Panc1 (cell line): ENCODE data around the gene MAIP1. TPM values are rescaled to one million over a fixed set of nuclear protein-coding genes. Genes with fewer than 3 reads are reported as not detected.

Experiments
- ATAC-seq: fragments of 200-7000 bp; cut with Tn5 transposase; 2 replicates; pipeline ENCODE4 v1.9.1; 2020; ENCODE audit warnings: mild to moderate bottlenecking, moderate library complexity
- Bru-seq: library from RNA; stranded (reverse); fragments of 400-500 nt; gene quantifications from one replicate; lab custom pipeline; 2021; lab: Mats Ljungman, UMichigan
- BruChase-seq, 2 experiments: library from RNA; stranded (reverse); fragments of 400-500 nt; gene quantifications; one replicate each; lab custom pipeline; 2021; lab: Mats Ljungman, UMichigan
- BruUV-seq: library from RNA; stranded (reverse); fragments of 400-500 nt; replicated peaks from 2 replicates; lab custom pipeline; 2021; lab: Mats Ljungman, UMichigan
- CTCF ChIA-PET: fragments of 300-600 bp; sonication (Branson Sonifier 250); formaldehyde crosslinking; loops from one replicate; lab custom pipeline; 2022; ENCODE audit warnings: antibody characterized with exemption; lab: Charles Lee
- POLR2A ChIA-PET: fragments of 300-600 bp; sonication (Branson Sonifier 250); formaldehyde crosslinking; loops from one replicate; lab custom pipeline; 2022; ENCODE audit warnings: antibody characterized with exemption; lab: Charles Lee
- DNase-seq: peaks from one replicate; pipeline ENCODE4 v3.0.0-alpha.2; 2010; ENCODE audit warnings: low read depth, low spot score
- H3K27ac ChIP-seq: 2 replicates; pipeline ENCODE4 v1.5.1; 2011; ENCODE audit warnings: mild to moderate bottlenecking, low read length, inconsistent platforms
- H3K27me3 ChIP-seq: fragments of 200-500 bp; sonication (Bioruptor generic); 2 replicates; pipeline ENCODE4 v1.6.0; 2014; ENCODE audit warnings: low read length, inconsistent platforms; ENCODE audit not compliant: control insufficient read depth, insufficient read depth
- H3K36me3 ChIP-seq: fragments of 200-500 bp; sonication (Bioruptor generic); 2 replicates; pipeline ENCODE4 v1.5.1; 2014; ENCODE audit warnings: inconsistent platforms, mild to moderate bottlenecking, low read length, moderate library complexity; ENCODE audit not compliant: control insufficient read depth, insufficient read depth
- H3K4me1 ChIP-seq: 2 replicates; pipeline ENCODE4 v1.5.1; 2011; ENCODE audit warnings: inconsistent platforms, mild to moderate bottlenecking, low read length, moderate library complexity; ENCODE audit not compliant: control insufficient read depth, insufficient read depth
- H3K4me3 ChIP-seq, 2 experiments: 2 replicates each; pipeline ENCODE4 v1.5.1; 2011 to 2012; ENCODE audit warnings: low read depth in 2 of 2, low read length in 2 of 2, mild to moderate bottlenecking in 2 of 2, inconsistent platforms in 1 of 2, moderate library complexity in 1 of 2
- H3K9me3 ChIP-seq: fragments of 200-500 bp; sonication (Bioruptor generic); 2 replicates; pipeline ENCODE4 v1.5.1; 2014; ENCODE audit warnings: low read depth, mild to moderate bottlenecking, inconsistent platforms, low read length, moderate library complexity; ENCODE audit not compliant: control insufficient read depth, insufficient read depth
- POLR2AphosphoS5 ChIP-seq: IDR thresholded peaks from 2 replicates; pipeline ENCODE4 v1.6.1; 2012; ENCODE audit warnings: mild to moderate bottlenecking, low read depth, low read length, moderate library complexity
- SIN3A ChIP-seq: IDR thresholded peaks from 2 replicates; pipeline ENCODE4 v1.6.1; 2012; ENCODE audit warnings: low read depth, mild to moderate bottlenecking, low read length, moderate library complexity, borderline replicate concordance; ENCODE audit not compliant: insufficient read depth
- TCF7L2 ChIP-seq: IDR thresholded peaks from 2 replicates; pipeline ENCODE4 v1.6.1; 2011; ENCODE audit warnings: mild to moderate bottlenecking, low read depth, low read length, inconsistent platforms
- in situ Hi-C: cut with HindIII; loops from 2 replicates; pipeline ENCODE4 v1.10.0; 2016; ENCODE audit warnings: low sequenced_read_pairs, low pct_unique_long_range_greater_than_20kb
- intact Hi-C: fragments of 100-400 bp; cut with micrococcal nuclease; formaldehyde crosslinking; loops from one replicate; pipeline ENCODE4 v1.10.0; 2022; ENCODE audit not compliant: unreplicated experiment
- long read RNA-seq: library from polyadenylated mRNA; unstranded; transcript quantifications from one replicate; pipeline ENCODE4 v2.0.0, GENCODE V29; 2021; ENCODE audit not compliant: unreplicated experiment
- polyA plus RNA-seq: library from polyadenylated mRNA; unstranded; fragments of >200 nt; gene quantifications from one replicate; pipeline ENCODE4 v1.2.1, GENCODE V29; 2012; ENCODE audit warnings: missing spikeins; ENCODE audit not compliant: insufficient read length
- total RNA-seq: library from RNA; stranded (reverse); gene quantifications from one replicate; pipeline ENCODE4 v1.2.1, GENCODE V29; 2021; ENCODE audit not compliant: unreplicated experiment
- TF ChIP-seq, protein P1 (sequence below), 2 experiments: IDR thresholded peaks; 2 replicates each; pipeline ENCODE4 v1.6.1; 2011 to 2012; ENCODE audit warnings: low read depth in 2 of 2, control low read depth in 1 of 2, low read length in 1 of 2, mild to moderate bottlenecking in 1 of 2, moderate library complexity in 1 of 2; ENCODE audit not compliant: insufficient read depth in 1 of 2
- TF ChIP-seq, protein P2 (sequence below): fragments of 450-650 bp; IDR thresholded peaks from 2 replicates; pipeline ENCODE4 v1.5.1; 2017; ENCODE audit warnings: mild to moderate bottlenecking

Gene MAIP1, protein sequence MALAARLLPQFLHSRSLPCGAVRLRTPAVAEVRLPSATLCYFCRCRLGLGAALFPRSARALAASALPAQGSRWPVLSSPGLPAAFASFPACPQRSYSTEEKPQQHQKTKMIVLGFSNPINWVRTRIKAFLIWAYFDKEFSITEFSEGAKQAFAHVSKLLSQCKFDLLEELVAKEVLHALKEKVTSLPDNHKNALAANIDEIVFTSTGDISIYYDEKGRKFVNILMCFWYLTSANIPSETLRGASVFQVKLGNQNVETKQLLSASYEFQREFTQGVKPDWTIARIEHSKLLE
- total RNA-seq (20.9 TPM), Bru-seq, nascent RNA (percentile 84 among the genes with signal in this experiment), BruChase-seq, experiment 1, labeled RNA remaining after a 2-hour chase (percentile 80 among the genes with signal in this experiment), BruChase-seq, experiment 2, labeled RNA remaining after a 6-hour chase (percentile 71 among the genes with signal in this experiment)
- 18.7 TPM for polyA plus RNA-seq
- long read RNA-seq, transcript MAIP1-202 (5 exons, 1,386 nt): major isoform, 16 of 32 reads
- long read RNA-seq, partial matches to known transcripts: 4 of 32 reads
- long read RNA-seq, other reads (novel, unspliced or antisense): 12 of 32 reads

DNA sequence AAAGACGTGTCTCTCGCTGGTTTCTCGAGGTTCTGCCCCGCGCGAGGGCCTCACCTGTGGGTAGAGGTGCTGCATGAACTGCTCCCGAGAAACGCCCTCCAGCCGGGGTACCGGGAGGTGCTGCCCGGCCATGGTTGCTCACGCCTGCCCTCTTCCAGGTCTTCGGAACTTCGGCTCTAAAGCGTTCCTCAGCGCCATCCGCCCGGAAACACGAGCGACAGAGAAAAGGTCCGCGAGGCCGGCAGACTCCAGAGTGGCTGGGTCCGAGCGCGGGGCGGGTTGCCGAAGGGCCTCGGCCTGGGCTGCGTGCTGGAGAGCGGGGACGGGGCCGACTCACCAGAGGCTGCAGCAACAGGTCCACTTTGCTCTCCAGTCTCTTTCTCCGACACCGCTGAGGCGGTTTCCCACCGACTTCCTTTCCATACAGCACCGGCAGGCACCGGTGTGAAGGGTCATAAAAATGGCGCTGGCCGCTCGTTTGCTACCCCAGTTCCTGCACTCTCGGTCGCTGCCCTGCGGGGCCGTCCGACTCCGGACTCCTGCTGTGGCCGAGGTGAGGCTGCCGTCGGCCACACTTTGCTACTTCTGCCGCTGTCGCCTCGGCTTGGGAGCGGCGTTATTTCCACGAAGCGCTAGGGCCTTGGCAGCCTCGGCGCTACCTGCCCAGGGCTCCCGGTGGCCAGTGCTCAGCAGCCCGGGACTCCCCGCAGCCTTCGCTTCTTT is at the start of gene MAIP1, which contains the start of gene TYW5:
MAIP1 (plus strand) TSS at position 244 of the 723 bp plus-strand sequence; CDS start at position 461, 217 bp downstream.
TYW5 (minus strand) TSS at position 153 of the 723 bp plus-strand sequence; CDS start at position 132, 21 bp downstream.
- intact Hi-C loops (no loop called here), in situ Hi-C loops (no loop called here)
- DNase-seq (no peak), ATAC-seq (peak; percentile 93)
- Histone ChIP-seq H3K27me3 (no peaks in the 10 kb centered on the region), H3K27ac (peak within 1 kb of the TSS; percentile 98), H3K4me3 (peak within 1 kb of the TSS; percentile 77 to 97), H3K36me3 (peaks cover 23% of the 10 kb centered on the region), H3K4me1 (peaks cover 5% of the 10 kb centered on the region), H3K9me3 (no peaks in the 10 kb centered on the region)
- BruUV-seq: no TSS peak
- CTCF ChIA-PET: no interaction called here
- TF ChIP-seq, protein P1, sequence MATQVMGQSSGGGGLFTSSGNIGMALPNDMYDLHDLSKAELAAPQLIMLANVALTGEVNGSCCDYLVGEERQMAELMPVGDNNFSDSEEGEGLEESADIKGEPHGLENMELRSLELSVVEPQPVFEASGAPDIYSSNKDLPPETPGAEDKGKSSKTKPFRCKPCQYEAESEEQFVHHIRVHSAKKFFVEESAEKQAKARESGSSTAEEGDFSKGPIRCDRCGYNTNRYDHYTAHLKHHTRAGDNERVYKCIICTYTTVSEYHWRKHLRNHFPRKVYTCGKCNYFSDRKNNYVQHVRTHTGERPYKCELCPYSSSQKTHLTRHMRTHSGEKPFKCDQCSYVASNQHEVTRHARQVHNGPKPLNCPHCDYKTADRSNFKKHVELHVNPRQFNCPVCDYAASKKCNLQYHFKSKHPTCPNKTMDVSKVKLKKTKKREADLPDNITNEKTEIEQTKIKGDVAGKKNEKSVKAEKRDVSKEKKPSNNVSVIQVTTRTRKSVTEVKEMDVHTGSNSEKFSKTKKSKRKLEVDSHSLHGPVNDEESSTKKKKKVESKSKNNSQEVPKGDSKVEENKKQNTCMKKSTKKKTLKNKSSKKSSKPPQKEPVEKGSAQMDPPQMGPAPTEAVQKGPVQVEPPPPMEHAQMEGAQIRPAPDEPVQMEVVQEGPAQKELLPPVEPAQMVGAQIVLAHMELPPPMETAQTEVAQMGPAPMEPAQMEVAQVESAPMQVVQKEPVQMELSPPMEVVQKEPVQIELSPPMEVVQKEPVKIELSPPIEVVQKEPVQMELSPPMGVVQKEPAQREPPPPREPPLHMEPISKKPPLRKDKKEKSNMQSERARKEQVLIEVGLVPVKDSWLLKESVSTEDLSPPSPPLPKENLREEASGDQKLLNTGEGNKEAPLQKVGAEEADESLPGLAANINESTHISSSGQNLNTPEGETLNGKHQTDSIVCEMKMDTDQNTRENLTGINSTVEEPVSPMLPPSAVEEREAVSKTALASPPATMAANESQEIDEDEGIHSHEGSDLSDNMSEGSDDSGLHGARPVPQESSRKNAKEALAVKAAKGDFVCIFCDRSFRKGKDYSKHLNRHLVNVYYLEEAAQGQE (IDR thresholded peaks at IDR 0.05; ENCODE audit: insufficient read depth in 1 of 2, low read depth in 2 of 2, low read length in 1 of 2): peak in 1 of 2 experiments; percentile 51; a peak in 2 of 4 replicates
- TF ChIP-seq, protein P2, sequence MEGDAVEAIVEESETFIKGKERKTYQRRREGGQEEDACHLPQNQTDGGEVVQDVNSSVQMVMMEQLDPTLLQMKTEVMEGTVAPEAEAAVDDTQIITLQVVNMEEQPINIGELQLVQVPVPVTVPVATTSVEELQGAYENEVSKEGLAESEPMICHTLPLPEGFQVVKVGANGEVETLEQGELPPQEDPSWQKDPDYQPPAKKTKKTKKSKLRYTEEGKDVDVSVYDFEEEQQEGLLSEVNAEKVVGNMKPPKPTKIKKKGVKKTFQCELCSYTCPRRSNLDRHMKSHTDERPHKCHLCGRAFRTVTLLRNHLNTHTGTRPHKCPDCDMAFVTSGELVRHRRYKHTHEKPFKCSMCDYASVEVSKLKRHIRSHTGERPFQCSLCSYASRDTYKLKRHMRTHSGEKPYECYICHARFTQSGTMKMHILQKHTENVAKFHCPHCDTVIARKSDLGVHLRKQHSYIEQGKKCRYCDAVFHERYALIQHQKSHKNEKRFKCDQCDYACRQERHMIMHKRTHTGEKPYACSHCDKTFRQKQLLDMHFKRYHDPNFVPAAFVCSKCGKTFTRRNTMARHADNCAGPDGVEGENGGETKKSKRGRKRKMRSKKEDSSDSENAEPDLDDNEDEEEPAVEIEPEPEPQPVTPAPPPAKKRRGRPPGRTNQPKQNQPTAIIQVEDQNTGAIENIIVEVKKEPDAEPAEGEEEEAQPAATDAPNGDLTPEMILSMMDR: no peak
- no peak for TF ChIP-seq SIN3A
- TF ChIP-seq TCF7L2: peak; percentile 64; the same call in 1 of the 2 replicates
- TF ChIP-seq POLR2AphosphoS5: peak; percentile 87
- POLR2A ChIA-PET: interaction anchor here (0.6 kb wide), 2 partner anchors 43 to 547 kb away, joined by 3 to 6 read pairs; no protein-coding TSS in a partner anchor

DNA sequence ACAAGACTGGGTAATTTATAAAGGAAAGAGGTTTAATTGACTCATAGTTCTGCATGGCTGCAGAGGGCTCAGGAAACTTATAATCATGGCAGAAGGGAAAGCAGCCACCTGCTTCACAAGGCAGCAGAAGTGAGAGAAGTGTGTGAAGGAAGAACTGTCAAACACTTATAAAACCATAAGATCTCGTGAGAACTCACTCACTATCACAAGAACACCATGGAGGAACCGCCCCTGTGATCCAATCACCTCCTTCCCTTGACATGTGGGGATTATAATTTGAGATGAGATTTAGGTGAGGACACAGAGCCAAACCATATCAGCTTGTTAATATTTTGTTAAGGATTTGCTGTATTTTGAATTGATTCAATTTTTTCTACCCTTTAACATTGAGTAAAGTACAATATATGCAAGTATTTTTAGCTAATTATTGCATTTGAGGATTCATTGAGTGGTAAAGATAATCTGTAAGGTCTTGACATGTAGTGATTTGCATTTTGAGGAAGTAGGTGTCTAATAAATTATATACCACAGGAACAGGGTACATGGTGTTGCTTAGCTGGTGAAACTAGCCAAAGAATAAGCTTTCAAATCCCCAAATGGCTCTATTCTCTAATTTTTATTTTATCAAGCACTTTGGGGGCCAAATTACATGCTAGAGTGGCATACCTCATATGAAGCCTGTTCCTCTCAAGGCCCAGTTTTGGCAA is 48.2 kb upstream of the MAIP1 start:
- intact Hi-C loops (no loop called here), in situ Hi-C loops (no loop called here)
- no peak overlapping the region for H3K27ac ChIP-seq
- peaks cover 7% of the 10 kb centered on the region; the same call in 1 of the 2 replicates for H3K4me1 ChIP-seq
- no peak overlapping the region for H3K4me3 ChIP-seq
- H3K9me3 ChIP-seq: no peaks in the 10 kb centered on the region
- DNase-seq: no peak
- ATAC-seq: no peak
- ChIA-PET POLR2A (no interaction called here), CTCF (no interaction called here)
- BruUV-seq: no TSS peak
- H3K27me3 ChIP-seq: no peaks in the 10 kb centered on the region
- TF ChIP-seq SIN3A (no peak), POLR2AphosphoS5 (no peak), TCF7L2 (no peak)
- TF ChIP-seq, protein P2: no peak
- TF ChIP-seq, protein P1 (IDR thresholded peaks at IDR 0.05; ENCODE audit: insufficient read depth in 1 of 2, low read depth in 2 of 2, low read length in 1 of 2): no peak
- H3K36me3 ChIP-seq: no peaks in the 10 kb centered on the region; the same call in 1 of the 2 replicates
